H1 (cell line): ENCODE results near the gene SORL1-AS1.

Source experiments
- CTCF ChIA-PET: fragments of 300-600 bp; sonication (Branson Sonifier 250); formaldehyde crosslinking; loops from one replicate; lab custom pipeline; 2021; ENCODE audit not compliant: partially characterized antibody; lab: Charles Lee
- POLR2A ChIA-PET: fragments of 300-600 bp; sonication (Branson Sonifier 250); formaldehyde crosslinking; loops from one replicate; lab custom pipeline; 2021; ENCODE audit warnings: inconsistent platforms; ENCODE audit not compliant: partially characterized antibody; lab: Charles Lee
- DNase-seq, 2 experiments: peaks; one replicate each; pipeline versions ENCODE4 v3.0.0 to v3.0.0-alpha.2; 2010 to 2022; ENCODE audit warnings: low spot score in 2 of 2, low read depth in 1 of 2, mixed read lengths in 1 of 2
- FAIRE-seq: peaks from 2 replicates; lab custom pipeline; 2011; peaks lifted over from hg19 to GRCh38; lab: Jason Lieb, UNC
- H2AFZ ChIP-seq: 2 replicates; pipeline ENCODE4 v1.8.1; 2012; ENCODE audit warnings: low read length, inconsistent platforms
- H2AK5ac ChIP-seq: 2 replicates; pipeline ENCODE4 v1.6.1; 2013; ENCODE audit warnings: low read depth, low read length
- H2BK120ac ChIP-seq: replicated peaks from 2 replicates; pipeline ENCODE3; 2013; ENCODE audit warnings: low read depth, low read length, inconsistent platforms
- H2BK12ac ChIP-seq: 2 replicates; pipeline ENCODE4 v1.6.1; 2013; ENCODE audit warnings: low read depth, low read length
- H2BK15ac ChIP-seq: 2 replicates; pipeline ENCODE4 v1.6.1; 2013; ENCODE audit warnings: low read length
- H2BK20ac ChIP-seq: 2 replicates; pipeline ENCODE4 v1.6.1; 2013; ENCODE audit warnings: low read length
- H2BK5ac ChIP-seq: 2 replicates; pipeline ENCODE4 v1.6.1; 2013; ENCODE audit warnings: low read depth, low read length
- H3K14ac ChIP-seq: 2 replicates; pipeline ENCODE4 v1.6.1; 2013; ENCODE audit warnings: inconsistent platforms; ENCODE audit not compliant: insufficient read length
- H3K18ac ChIP-seq: 2 replicates; pipeline ENCODE4 v1.6.1; 2013; ENCODE audit warnings: low read length; ENCODE audit errors: extremely low read depth
- H3K23ac ChIP-seq: 2 replicates; pipeline ENCODE4 v1.6.1; 2013; ENCODE audit warnings: inconsistent platforms; ENCODE audit not compliant: insufficient read length
- H3K23me2 ChIP-seq: 2 replicates; pipeline ENCODE4 v1.6.1; 2013; ENCODE audit warnings: low read depth, low read length
- H3K27ac ChIP-seq: 2 replicates; pipeline ENCODE4 v1.6.1; 2011; ENCODE audit warnings: low read depth, low read length, inconsistent platforms
- H3K27me3 ChIP-seq, 4 experiments: replicated peaks in 1 of 4; 1 replicate in 1 of 4; 2 replicates in 3 of 4; pipeline versions ENCODE4 v1.6.1 to v1.8.1; 2011 to 2013; ENCODE audit warnings: low read length in 3 of 4, mild to moderate bottlenecking in 3 of 4, inconsistent platforms in 2 of 4, mixed read lengths in 2 of 4, moderate library complexity in 1 of 4; ENCODE audit not compliant: control insufficient read depth in 3 of 4, insufficient read depth in 3 of 4; ENCODE audit errors: extremely low read depth in 1 of 4
- H3K36me3 ChIP-seq, 4 experiments: 2 replicates each; pipeline versions ENCODE4 v1.6.1 to v1.8.1; 2011 to 2013; ENCODE audit warnings: mild to moderate bottlenecking in 4 of 4, low read length in 3 of 4, moderate library complexity in 2 of 4, control low read depth in 1 of 4, inconsistent platforms in 1 of 4; ENCODE audit not compliant: insufficient read depth in 4 of 4, control insufficient read depth in 2 of 4
- H3K4ac ChIP-seq: replicated peaks from 2 replicates; pipeline ENCODE3; 2013; ENCODE audit warnings: low read length, low read depth, mixed read lengths, inconsistent platforms; ENCODE audit not compliant: insufficient read length
- H3K4me1 ChIP-seq, 4 experiments: replicated peaks in 1 of 4; 1 replicate in 1 of 4; 2 replicates in 3 of 4; pipeline versions ENCODE4 v1.6.1 to v1.8.1; 2011 to 2013; ENCODE audit warnings: low read length in 3 of 4, inconsistent platforms in 2 of 4, mixed read lengths in 1 of 4; ENCODE audit not compliant: insufficient read depth in 4 of 4, control insufficient read depth in 3 of 4
- H3K4me2 ChIP-seq, 2 experiments: 2 replicates each; pipeline versions ENCODE4 v1.6.1 to v1.8.1; 2011 to 2013; ENCODE audit warnings: low read depth in 2 of 2, low read length in 2 of 2, control low read depth in 1 of 2, inconsistent platforms in 1 of 2, mild to moderate bottlenecking in 1 of 2; ENCODE audit not compliant: insufficient read depth in 1 of 2
- H3K4me3 ChIP-seq, 4 experiments: fragments of 200-600, 300-600 bp in 1 of 4; sonication (generic), shearing (Covaris generic), sonication (Bioruptor Twin) in 1 of 4; 2 replicates each; pipeline versions ENCODE4 v1.5.1 to v1.8.1; 2011 to 2016; ENCODE audit warnings: low read length in 4 of 4, low read depth in 3 of 4, control low read depth in 2 of 4, inconsistent platforms in 2 of 4, mild to moderate bottlenecking in 2 of 4, mixed read lengths in 1 of 4, moderate library complexity in 1 of 4; ENCODE audit not compliant: insufficient read depth in 2 of 4; ENCODE audit errors: extremely low read depth in 1 of 4
- H3K56ac ChIP-seq: replicated peaks from 2 replicates; pipeline ENCODE3; 2013; ENCODE audit warnings: low read depth, mild to moderate bottlenecking, mixed read lengths, low read length, inconsistent platforms; ENCODE audit not compliant: insufficient read length
- H3K79me1 ChIP-seq: 2 replicates; pipeline ENCODE4 v1.6.1; 2013; ENCODE audit warnings: low read depth, low read length, control low read depth
- H3K79me2 ChIP-seq, 2 experiments: 2 replicates each; pipeline versions ENCODE4 v1.6.1 to v1.8.1; 2012 to 2013; ENCODE audit warnings: low read length in 2 of 2, mild to moderate bottlenecking in 2 of 2, inconsistent platforms in 1 of 2; ENCODE audit not compliant: insufficient read depth in 2 of 2, control insufficient read depth in 1 of 2
- H3K9ac ChIP-seq, 4 experiments: replicated peaks in 1 of 4; 1 replicate in 1 of 4; 2 replicates in 3 of 4; pipeline versions ENCODE4 v1.6.1 to v1.8.1; 2011 to 2013; ENCODE audit warnings: low read depth in 3 of 4, low read length in 3 of 4, control low read depth in 2 of 4, mild to moderate bottlenecking in 2 of 4, moderate library complexity in 2 of 4, inconsistent platforms in 1 of 4; ENCODE audit errors: extremely low read depth in 1 of 4
- H3K9me3 ChIP-seq, 2 experiments: 2 replicates each; pipeline versions ENCODE4 v1.6.1 to v1.8.1; 2012 to 2013; ENCODE audit warnings: mild to moderate bottlenecking in 2 of 2, moderate library complexity in 2 of 2, control low read depth in 1 of 2, inconsistent platforms in 1 of 2, low read depth in 1 of 2, low read length in 1 of 2, mixed read lengths in 1 of 2; ENCODE audit not compliant: insufficient read depth in 2 of 2
- H4K20me1 ChIP-seq, 2 experiments: replicated peaks in 1 of 2; 2 replicates each; pipeline versions ENCODE3 to v1.8.1; 2011 to 2013; ENCODE audit warnings: inconsistent platforms in 2 of 2, low read length in 2 of 2, mild to moderate bottlenecking in 1 of 2; ENCODE audit not compliant: insufficient read depth in 2 of 2, control insufficient read depth in 1 of 2
- H4K5ac ChIP-seq: 2 replicates; pipeline ENCODE4 v1.6.1; 2013; ENCODE audit warnings: low read length, low read depth, mixed read lengths, inconsistent platforms; ENCODE audit not compliant: insufficient read length
- H4K8ac ChIP-seq: 2 replicates; pipeline ENCODE4 v1.8.0; 2013; ENCODE audit warnings: mild to moderate bottlenecking, moderate library complexity, low read length, inconsistent platforms; ENCODE audit not compliant: insufficient read depth; ENCODE audit errors: extremely low read depth
- H4K91ac ChIP-seq: replicated peaks from 2 replicates; pipeline ENCODE3; 2013; ENCODE audit warnings: low read length, mixed read lengths, inconsistent platforms; ENCODE audit not compliant: insufficient read length
- EGR1 ChIP-seq: IDR thresholded peaks from 2 replicates; pipeline ENCODE4 v1.6.1; 2011; ENCODE audit warnings: low read depth, low read length, borderline replicate concordance
- GTF2F1 ChIP-seq: IDR thresholded peaks from 2 replicates; pipeline ENCODE4 v1.6.1; 2012; ENCODE audit warnings: low read depth, low read length, improper control_type of control experiment, borderline replicate concordance
- JUN ChIP-seq: IDR thresholded peaks from 2 replicates; pipeline ENCODE4 v1.6.1; 2011; ENCODE audit warnings: low read depth, mild to moderate bottlenecking, improper control_type of control experiment, low read length
- NANOG ChIP-seq: IDR thresholded peaks from 2 replicates; pipeline ENCODE4 v1.6.1; 2011; ENCODE audit warnings: low read length, low read depth, mild to moderate bottlenecking, inconsistent platforms; ENCODE audit not compliant: insufficient read depth, poor library complexity, severe bottlenecking
- PHF8 ChIP-seq: fragments of 200-600 bp; sonication (generic); conservative IDR thresholded peaks from 2 replicates; pipeline ENCODE4 v1.7.1; 2012; ENCODE audit warnings: low read depth, mild to moderate bottlenecking, inconsistent platforms, low read length, moderate library complexity
- RNF2 ChIP-seq: fragments of 200-900, 300-1000 bp; sonication (generic); IDR thresholded peaks from 2 replicates; pipeline ENCODE4 v1.7.1; 2016; ENCODE audit warnings: borderline replicate concordance, low read depth, mild to moderate bottlenecking, antibody characterized with exemption, low read length; ENCODE audit not compliant: poor library complexity, severe bottlenecking; ENCODE audit errors: missing control alignments
- SP2 ChIP-seq: IDR thresholded peaks from 2 replicates; pipeline ENCODE4 v1.6.1; 2012; ENCODE audit warnings: mild to moderate bottlenecking, low read length, inconsistent platforms
- SRF ChIP-seq: IDR thresholded peaks from 2 replicates; pipeline ENCODE4 v1.6.1; 2011; ENCODE audit warnings: mild to moderate bottlenecking, low read depth, low read length, moderate library complexity
- TAF7 ChIP-seq: optimal IDR thresholded peaks from 2 replicates; pipeline ENCODE3; 2011; ENCODE audit warnings: low read depth, mild to moderate bottlenecking, inconsistent platforms, low read length, moderate library complexity, borderline replicate concordance
- ZNF274 ChIP-seq: IDR thresholded peaks from 2 replicates; pipeline ENCODE4 v1.7.0; 2012; ENCODE audit warnings: low read length, borderline replicate concordance; ENCODE audit errors: extremely low read depth
- WGBS, 2 experiments: shearing (Covaris generic) in 1 of 2; methylation state at CpG; one replicate each; pipeline versions ENCODE4 v1.1.6 to v1.1.7; 2013 to 2015; ENCODE audit warnings: low lambda C conversion rate in 2 of 2, mixed read lengths in 2 of 2, inconsistent platforms in 1 of 2, low coverage in 1 of 2, missing lambda C conversion rate in 1 of 2; ENCODE audit not compliant: insufficient replicate concordance in 2 of 2, insufficient coverage in 1 of 2, insufficient read length in 1 of 2; ENCODE audit errors: extremely low coverage in 1 of 2, missing lambda C conversion rate in 1 of 2; 5-methylcytosine and 5-hydroxymethylcytosine counted together

The SORL1-AS1 gene

DNA sequence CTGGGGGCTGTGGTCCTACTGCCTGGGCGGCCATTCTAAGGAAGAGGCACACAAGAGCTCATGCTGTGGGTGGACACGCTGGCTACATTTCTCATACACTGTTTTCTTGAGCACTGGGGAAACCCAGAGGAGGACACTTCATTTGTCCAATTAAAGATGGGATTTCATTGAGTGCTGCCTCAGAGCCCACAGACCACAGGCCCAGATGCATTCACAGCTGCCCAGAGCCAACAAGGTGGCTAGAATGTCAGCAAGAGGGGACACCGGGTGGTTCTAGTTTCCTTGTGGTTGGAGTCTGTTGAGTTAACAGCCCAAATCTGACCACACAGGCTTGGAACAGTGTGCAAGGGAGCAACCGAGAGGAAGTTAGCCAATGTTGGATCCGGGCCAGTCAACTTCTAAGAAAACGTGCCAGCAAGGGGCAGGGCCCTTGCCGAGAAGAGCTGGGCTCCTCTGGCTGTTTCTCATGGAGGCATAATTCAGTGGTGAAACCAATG, 35.7 kb downstream of the SORL1-AS1 start:
- Histone ChIP-seq H4K5ac (no peak overlapping the region), H4K91ac (no peak overlapping the region), H3K9ac (no peak overlapping the region), H3K27ac (no peak overlapping the region), H2AFZ (peak overlapping the region; percentile 83), H2BK12ac (peak overlapping the region; percentile 71; the same call in 1 of the 2 replicates), H2AK5ac (no peak overlapping the region), H3K23ac (no peak overlapping the region), H3K56ac (no peak overlapping the region), H3K79me1 (no peaks in the 10 kb centered on the region), H3K23me2 (no peaks in the 10 kb centered on the region), H4K20me1 (no peaks in the 10 kb centered on the region), H3K18ac (no peak overlapping the region), H2BK5ac (0 out of 2 replicates have a peak overlapping the region, but pooled peaks have one; percentile 6), H3K36me3 (no peaks in the 10 kb centered on the region), H3K4me1 (peaks cover 0 to 4% (median 0%) of the 10 kb centered on the region in 4 experiments; a peak in 2 of 7 replicates), H3K4ac (no peak overlapping the region), H2BK120ac (no peak overlapping the region), H3K27me3 (no peaks in the 10 kb centered on the region), H3K79me2 (no peaks in the 10 kb centered on the region), H3K9me3 (no peaks in the 10 kb centered on the region), H4K8ac (no peak overlapping the region), H3K14ac (no peak overlapping the region), H2BK15ac (no peak overlapping the region), H2BK20ac (0 out of 2 replicates have a peak overlapping the region, but pooled peaks have one; percentile 8), H3K4me2 (no peak overlapping the region), H3K4me3 (no peak overlapping the region)
- CTCF ChIA-PET, result interaction anchor here (0.6 to 1.4 kb wide), 6 partner anchors 10 to 847 kb away, joined by 3 to 4 read pairs (median 3); no protein-coding TSS in a partner anchor
- DNase-seq (no peak), FAIRE-seq (no peak)
- TF ChIP-seq RNF2 (no peak), GTF2F1 (no peak), TAF7 (no peak), ZNF274 (no peak), PHF8 (no peak), SP2 (no peak), SRF (no peak), NANOG (no peak), JUN (no peak), EGR1 (no peak)
- POLR2A ChIA-PET, result interaction anchor here (0.9 kb wide), 1 partner anchor 9 kb away, joined by 3 read pairs; no protein-coding TSS in a partner anchor
- WGBS, 2 experiments, result 92% methylated on average over 7 of the region's 7 CpGs; no CpG with 5 or more reads in 1 of the 2 experiments
